HEK293T (cell line): ENCODE measurements around the gene CLEC18A.

Experiments used
- CTCF ChIA-PET: fragments of 350-600 bp; formaldehyde crosslinking; extraction: SDS; loops from one replicate; lab custom pipeline; 2021; ENCODE audit warnings: antibody characterized with exemption, inconsistent platforms; lab: Yijun Ruan, JAX
- POLR2A ChIA-PET: fragments of 350-600 bp; formaldehyde crosslinking; extraction: SDS; loops from one replicate; lab custom pipeline; 2020; ENCODE audit warnings: antibody characterized with exemption, inconsistent platforms; lab: Yijun Ruan, JAX
- DNase-seq: peaks from one replicate; pipeline ENCODE4 v3.0.0; 2012; ENCODE audit warnings: mixed read lengths; ENCODE audit errors: extremely low spot score
- ARNT ChIP-seq: fragments of 450-650 bp; IDR thresholded peaks from 2 replicates; pipeline ENCODE4 v1.6.1; 2017; ENCODE audit warnings: mild to moderate bottlenecking
- BHLHE40 ChIP-seq: fragments of 450-650 bp; IDR thresholded peaks from 2 replicates; pipeline ENCODE4 v1.6.1; 2016; ENCODE audit warnings: mild to moderate bottlenecking, moderate library complexity, borderline replicate concordance
- CTBP1 ChIP-seq: fragments of 450-650 bp; IDR thresholded peaks from 2 replicates; pipeline ENCODE4 v1.6.1; 2016; ENCODE audit warnings: borderline replicate concordance
- ELF4 ChIP-seq: fragments of 450-650 bp; IDR thresholded peaks from 2 replicates; pipeline ENCODE4 v1.6.1; 2017; ENCODE audit warnings: antibody characterized with exemption
- FOXA1 ChIP-seq: fragments of 450-650 bp; IDR thresholded peaks from 2 replicates; pipeline ENCODE4 v1.6.1; 2016; ENCODE audit warnings: mild to moderate bottlenecking
- FOXK2 ChIP-seq: fragments of 450-650 bp; IDR thresholded peaks from 2 replicates; pipeline ENCODE4 v1.6.1; 2016; ENCODE audit warnings: mild to moderate bottlenecking
- FOXM1 ChIP-seq: fragments of 450-650 bp; IDR thresholded peaks from 2 replicates; pipeline ENCODE4 v1.6.1; 2017; ENCODE audit warnings: mild to moderate bottlenecking, borderline replicate concordance
- HDGF ChIP-seq: fragments of 450-650 bp; IDR thresholded peaks from 2 replicates; pipeline ENCODE4 v1.6.1; 2017; ENCODE audit warnings: antibody characterized with exemption, borderline replicate concordance
- L3MBTL2 ChIP-seq: fragments of 450-650 bp; conservative IDR thresholded peaks from 2 replicates; pipeline ENCODE4 v1.6.1; 2016; ENCODE audit warnings: mild to moderate bottlenecking
- LEF1 ChIP-seq: fragments of 450-650 bp; IDR thresholded peaks from 2 replicates; pipeline ENCODE4 v1.6.1; 2017; ENCODE audit warnings: mild to moderate bottlenecking, borderline replicate concordance
- NFRKB ChIP-seq: fragments of 450-650 bp; IDR thresholded peaks from 2 replicates; pipeline ENCODE4 v1.6.1; 2016; ENCODE audit warnings: mild to moderate bottlenecking, moderate library complexity
- SP1 ChIP-seq: fragments of 450-650 bp; IDR thresholded peaks from 2 replicates; pipeline ENCODE4 v1.6.1; 2017
- SUZ12 ChIP-seq: fragments of 450-650 bp; IDR thresholded peaks from 2 replicates; pipeline ENCODE4 v1.6.1; 2016; ENCODE audit warnings: mild to moderate bottlenecking
- TARDBP ChIP-seq: fragments of 450-650 bp; IDR thresholded peaks from 2 replicates; pipeline ENCODE4 v1.6.1; 2016
- ZNF384 ChIP-seq: fragments of 450-650 bp; IDR thresholded peaks from 2 replicates; pipeline ENCODE4 v1.6.1; 2016
- TF ChIP-seq, protein P1 (sequence below): fragments of 450-650 bp; IDR thresholded peaks from 2 replicates; pipeline ENCODE4 v1.6.1; 2016

The CLEC18A gene

DNA sequence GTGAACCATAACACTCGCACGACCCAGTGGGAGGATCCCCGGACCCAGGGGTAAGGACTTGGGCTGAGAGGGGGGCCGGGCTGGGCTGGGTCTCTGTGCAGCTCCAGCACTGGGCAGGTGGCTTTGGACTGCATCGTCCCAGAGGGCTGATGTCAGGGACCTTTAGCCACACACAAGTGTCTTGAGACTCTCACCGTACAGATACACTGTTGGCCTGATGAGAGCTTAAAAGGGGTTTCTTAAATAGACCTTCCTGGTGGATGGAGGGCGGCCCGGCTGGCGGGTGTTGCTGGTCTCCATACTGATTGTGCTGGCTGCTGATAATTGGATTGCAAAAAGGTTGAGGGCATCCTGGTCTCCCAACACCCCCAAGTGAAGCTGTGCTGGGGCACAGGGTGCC lies 21.7 kb upstream of the CLEC18A start:
- ChIA-PET POLR2A (no interaction called here), CTCF (interaction anchor here (0.6 to 1.6 kb wide), 6 partner anchors 28 to 143 kb away, joined by 3 to 12 read pairs (median 5); no protein-coding TSS in a partner anchor)
- no peak for DNase-seq
- TF ChIP-seq, protein P1, sequence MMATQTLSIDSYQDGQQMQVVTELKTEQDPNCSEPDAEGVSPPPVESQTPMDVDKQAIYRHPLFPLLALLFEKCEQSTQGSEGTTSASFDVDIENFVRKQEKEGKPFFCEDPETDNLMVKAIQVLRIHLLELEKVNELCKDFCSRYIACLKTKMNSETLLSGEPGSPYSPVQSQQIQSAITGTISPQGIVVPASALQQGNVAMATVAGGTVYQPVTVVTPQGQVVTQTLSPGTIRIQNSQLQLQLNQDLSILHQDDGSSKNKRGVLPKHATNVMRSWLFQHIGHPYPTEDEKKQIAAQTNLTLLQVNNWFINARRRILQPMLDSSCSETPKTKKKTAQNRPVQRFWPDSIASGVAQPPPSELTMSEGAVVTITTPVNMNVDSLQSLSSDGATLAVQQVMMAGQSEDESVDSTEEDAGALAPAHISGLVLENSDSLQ: no peak
- TF ChIP-seq ZNF384 (no peak), SUZ12 (no peak), FOXM1 (no peak), ELF4 (no peak), CTBP1 (no peak), L3MBTL2 (no peak), BHLHE40 (no peak), FOXK2 (no peak), SP1 (no peak), NFRKB (no peak), HDGF (no peak), ARNT (no peak), FOXA1 (no peak), LEF1 (no peak), TARDBP (no peak)

DNA sequence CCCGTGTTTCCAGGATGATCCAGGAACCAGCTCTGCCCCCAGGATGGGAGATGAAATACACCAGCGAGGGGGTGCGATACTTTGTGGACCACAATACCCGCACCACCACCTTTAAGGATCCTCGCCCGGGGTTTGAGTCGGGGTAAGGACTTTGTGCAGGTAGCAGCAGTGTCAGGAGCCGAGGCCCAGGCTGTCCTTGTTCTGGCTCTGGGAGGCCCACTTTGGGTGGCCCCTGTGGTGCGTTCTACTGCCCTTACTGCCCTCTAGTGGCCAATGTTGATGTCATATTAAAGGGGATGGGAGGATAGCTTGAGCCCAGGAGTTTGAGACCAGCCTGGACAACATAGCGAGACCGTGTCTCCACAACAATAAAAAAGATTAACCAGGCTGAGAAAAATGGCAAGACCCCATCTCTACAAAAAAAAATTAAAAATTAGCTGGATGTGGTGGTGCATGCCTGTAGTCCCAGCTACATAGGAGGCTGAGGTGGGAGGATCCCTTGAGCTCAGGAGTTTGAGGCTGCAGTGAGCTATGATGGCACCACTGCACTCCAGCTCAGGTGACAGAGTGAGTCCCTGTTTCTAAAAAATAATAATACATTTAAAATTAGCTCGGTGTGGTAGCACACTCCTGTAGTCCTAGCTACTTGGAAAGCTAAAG lies 20.9 kb upstream of the CLEC18A start:
- CTCF ChIA-PET: interaction anchor here (0.6 to 1.6 kb wide), 18 partner anchors 9 to 222 kb away, joined by 3 to 12 read pairs (median 4); partner anchors contain the start of gene NOB1
- TF ChIP-seq ZNF384 (no peak), FOXK2 (no peak), FOXM1 (no peak), ARNT (no peak), SP1 (no peak), CTBP1 (no peak), SUZ12 (no peak), ELF4 (no peak), FOXA1 (no peak), HDGF (no peak), L3MBTL2 (no peak), BHLHE40 (no peak), NFRKB (no peak), TARDBP (no peak), LEF1 (no peak)
- TF ChIP-seq, protein P1: no peak
- DNase-seq: peak; percentile 79
- POLR2A ChIA-PET: no interaction called here

DNA sequence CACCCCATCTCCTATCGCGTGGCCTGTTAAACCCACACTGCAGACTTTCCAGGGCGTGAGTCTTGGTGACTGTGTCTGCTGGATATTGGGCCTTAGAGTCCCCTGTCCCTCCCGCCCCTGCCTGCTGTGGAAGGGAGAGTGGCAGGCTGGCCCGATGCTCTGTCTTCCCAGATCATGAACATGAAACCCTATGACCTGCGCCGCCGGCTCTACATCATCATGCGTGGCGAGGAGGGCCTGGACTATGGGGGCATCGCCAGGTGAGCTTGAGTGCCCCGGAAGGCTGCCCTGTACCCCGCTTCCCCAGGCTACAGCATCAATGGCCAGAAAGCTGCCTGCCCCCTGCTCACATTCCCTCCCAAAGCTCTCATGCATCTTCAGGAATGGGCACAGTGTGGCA lies 19.5 kb upstream of the CLEC18A start:
- no peak for DNase-seq
- CTCF ChIA-PET: no interaction called here
- TF ChIP-seq L3MBTL2 (no peak), FOXK2 (no peak), FOXA1 (no peak), ZNF384 (no peak), FOXM1 (no peak), SP1 (no peak), CTBP1 (no peak), ELF4 (no peak), NFRKB (no peak)
- POLR2A ChIA-PET: no interaction called here

DNA sequence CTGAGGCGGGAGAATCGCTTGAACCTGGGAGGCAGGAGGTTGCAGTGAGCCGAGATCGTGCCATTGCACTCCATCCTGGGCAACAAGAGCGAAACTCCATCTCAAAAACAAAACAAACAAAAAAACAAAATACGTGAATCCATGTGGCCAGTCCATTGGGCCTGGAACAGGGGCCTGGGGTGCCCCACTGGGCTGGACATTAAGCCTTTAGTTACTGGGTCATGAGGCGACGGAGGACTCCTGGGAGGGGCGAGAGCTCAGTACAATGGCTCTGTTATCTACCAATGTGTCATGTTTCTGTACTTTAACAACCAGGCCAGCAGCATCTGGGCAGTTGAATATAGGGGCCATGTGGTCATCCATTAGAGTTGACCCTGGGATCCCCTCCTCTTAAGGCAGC lies 18.9 kb upstream of the CLEC18A start:
- CTCF ChIA-PET: no interaction called here
- no peak for DNase-seq
- TF ChIP-seq ZNF384: no peak
- no peak for TF ChIP-seq BHLHE40
- no peak for TF ChIP-seq FOXM1
- POLR2A ChIA-PET: no interaction called here

DNA sequence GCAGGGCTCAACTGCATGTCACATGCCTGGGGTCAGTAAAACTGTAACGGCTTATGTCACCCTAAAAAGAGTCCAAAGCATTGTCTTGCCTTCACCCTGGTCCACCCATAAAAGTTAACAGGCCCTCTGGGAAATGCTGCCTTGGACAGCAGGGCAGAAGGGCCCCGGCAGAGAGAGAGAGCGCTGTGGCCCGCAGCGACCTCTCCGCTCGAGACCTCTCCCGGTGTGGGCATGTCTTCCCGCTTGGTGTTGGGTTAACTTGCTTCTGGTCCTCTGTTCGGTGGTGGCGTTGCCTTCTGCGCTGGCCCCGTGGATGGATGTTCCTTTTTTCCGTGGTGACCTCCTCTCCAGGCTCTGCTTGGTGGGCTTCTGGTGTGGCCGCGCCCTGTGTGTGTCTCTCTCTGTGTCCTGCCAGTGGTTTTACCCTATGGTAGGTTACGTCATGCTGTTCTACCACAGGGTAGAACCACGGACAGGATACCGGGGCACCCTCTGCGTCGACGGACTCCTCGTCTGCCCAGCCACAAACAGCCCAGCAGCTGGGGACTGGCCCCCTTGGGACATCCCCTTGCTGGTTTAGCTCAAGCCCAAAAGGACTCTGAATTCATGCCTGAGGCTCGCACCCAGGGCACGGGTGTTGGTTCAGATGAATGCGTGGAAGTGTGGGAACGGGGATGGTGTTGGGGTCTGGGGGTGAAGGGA lies 18.3 kb upstream of the CLEC18A start:
- DNase-seq: no peak
- POLR2A ChIA-PET: no interaction called here
- CTCF ChIA-PET: no interaction called here
- no peak for TF ChIP-seq BHLHE40
- TF ChIP-seq TARDBP: no peak
- no peak for TF ChIP-seq ELF4
- TF ChIP-seq FOXA1: no peak
- no peak for TF ChIP-seq HDGF
- no peak for TF ChIP-seq LEF1
- no peak for TF ChIP-seq ZNF384
- TF ChIP-seq FOXK2: no peak
- TF ChIP-seq SUZ12: no peak

DNA sequence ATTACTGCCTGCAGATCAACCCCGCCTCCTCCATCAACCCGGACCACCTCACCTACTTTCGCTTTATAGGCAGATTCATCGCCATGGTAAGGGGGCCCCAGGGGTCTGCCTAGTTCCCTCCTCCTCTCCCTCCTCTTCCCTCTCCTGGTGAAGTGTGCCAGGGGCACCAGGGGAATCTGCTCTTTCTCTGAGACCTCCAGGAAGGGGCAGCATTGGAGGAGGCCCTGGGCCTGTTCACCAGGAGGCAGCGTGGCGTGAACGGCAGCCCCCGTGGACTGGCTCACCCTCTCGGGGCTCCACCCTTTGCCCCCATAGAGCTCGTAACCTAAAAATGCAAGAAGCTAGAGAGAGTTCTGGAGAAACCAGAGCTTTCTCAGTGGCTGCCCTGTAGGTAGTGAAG lies 17.1 kb upstream of the CLEC18A start:
- POLR2A ChIA-PET: no interaction called here
- CTCF ChIA-PET: no interaction called here
- DNase-seq: no peak
- no peak for TF ChIP-seq HDGF
